ENCODE measurements around the gene PDE3B.
A peak's percentile ranks its signal among the peaks of the same experiment; 100 is the strongest.
"Not testable (repeated sequence)": the region's sequence is repeated elsewhere in the genome, so short reads cannot be mapped to it uniquely, and the experiment has no call there.

PDE3B gene

GRCh38 chr11:14643697-14644225 is at the start of gene PDE3B:
PDE3B (plus strand) TSS chr11:14643804; CDS start chr11:14644076, 272 bp downstream.
- TF ChIP-seq, protein P1, sequence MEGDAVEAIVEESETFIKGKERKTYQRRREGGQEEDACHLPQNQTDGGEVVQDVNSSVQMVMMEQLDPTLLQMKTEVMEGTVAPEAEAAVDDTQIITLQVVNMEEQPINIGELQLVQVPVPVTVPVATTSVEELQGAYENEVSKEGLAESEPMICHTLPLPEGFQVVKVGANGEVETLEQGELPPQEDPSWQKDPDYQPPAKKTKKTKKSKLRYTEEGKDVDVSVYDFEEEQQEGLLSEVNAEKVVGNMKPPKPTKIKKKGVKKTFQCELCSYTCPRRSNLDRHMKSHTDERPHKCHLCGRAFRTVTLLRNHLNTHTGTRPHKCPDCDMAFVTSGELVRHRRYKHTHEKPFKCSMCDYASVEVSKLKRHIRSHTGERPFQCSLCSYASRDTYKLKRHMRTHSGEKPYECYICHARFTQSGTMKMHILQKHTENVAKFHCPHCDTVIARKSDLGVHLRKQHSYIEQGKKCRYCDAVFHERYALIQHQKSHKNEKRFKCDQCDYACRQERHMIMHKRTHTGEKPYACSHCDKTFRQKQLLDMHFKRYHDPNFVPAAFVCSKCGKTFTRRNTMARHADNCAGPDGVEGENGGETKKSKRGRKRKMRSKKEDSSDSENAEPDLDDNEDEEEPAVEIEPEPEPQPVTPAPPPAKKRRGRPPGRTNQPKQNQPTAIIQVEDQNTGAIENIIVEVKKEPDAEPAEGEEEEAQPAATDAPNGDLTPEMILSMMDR (IDR thresholded peaks at IDR 0.05; ENCODE audit: low read depth, low read length) = peak; percentile 15
- peak; percentile 30 to 39 for DNase-seq (ENCODE audit: low read depth in 2 of 2)
- H3K4me3 ChIP-seq (replicated peaks in 1 of 2; ENCODE audit: low read depth in 2 of 2, low read length in 2 of 2) = peak within 1 kb of the TSS; percentile 58 to 67

- H3K4me3 ChIP-seq (replicated peaks in 1 of 2; ENCODE audit: low read depth in 2 of 2, low read length in 2 of 2); DNase-seq (ENCODE audit: low read depth in 2 of 2): not testable (repeated sequence)
These were observed 48.3 kb upstream of the PDE3B start for GRCh38 chr11:14595261-14595660.

- no peak overlapping the region for H3K4me3 ChIP-seq (replicated peaks in 1 of 2; ENCODE audit: low read depth in 2 of 2, low read length in 2 of 2)
These were observed 35.9 kb upstream of the PDE3B start for GRCh38 chr11:14607713-14608112.

GRCh38 chr11:14609902-14610301 is 33.7 kb upstream of the PDE3B start:
- no peak for DNase-seq (ENCODE audit: low read depth in 2 of 2)
- no peak overlapping the region for H3K4me3 ChIP-seq (replicated peaks in 1 of 2; ENCODE audit: low read depth in 2 of 2, low read length in 2 of 2)
- TF ChIP-seq, protein P1 (IDR thresholded peaks at IDR 0.05; ENCODE audit: low read depth, low read length) = no peak

More at GRCh38 chr11:14607713-14608112, 35.9 kb upstream of the PDE3B start:
- no peak for DNase-seq (ENCODE audit: low read depth in 2 of 2)
- TF ChIP-seq, protein P1 (IDR thresholded peaks at IDR 0.05; ENCODE audit: low read depth, low read length) = no peak

DNA sequence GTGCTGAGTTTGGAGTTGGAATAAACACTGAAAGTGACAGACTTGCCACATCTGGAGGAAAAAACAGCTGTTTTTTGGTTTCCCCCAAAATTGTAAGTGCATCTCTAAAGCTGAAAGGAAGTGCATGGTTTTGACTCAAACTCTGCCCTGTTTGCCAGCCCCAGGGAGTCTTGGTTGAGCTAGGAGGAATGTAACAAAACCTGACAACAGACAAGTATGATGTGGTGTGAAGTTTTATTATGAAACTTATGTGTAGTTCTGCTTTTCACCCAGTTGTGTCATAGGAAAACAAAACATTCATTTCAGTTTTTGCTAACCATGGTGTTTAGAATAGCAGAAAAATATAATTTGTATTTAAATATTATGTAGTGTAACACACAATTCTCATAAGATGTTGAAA is 31.7 kb upstream of the PDE3B start:
- DNase-seq (ENCODE audit: low read depth in 2 of 2) = no peak
- TF ChIP-seq, protein P1 (IDR thresholded peaks at IDR 0.05; ENCODE audit: low read depth, low read length) = no peak
- H3K4me3 ChIP-seq (replicated peaks in 1 of 2; ENCODE audit: low read depth in 2 of 2, low read length in 2 of 2) = no peak overlapping the region

DNA sequence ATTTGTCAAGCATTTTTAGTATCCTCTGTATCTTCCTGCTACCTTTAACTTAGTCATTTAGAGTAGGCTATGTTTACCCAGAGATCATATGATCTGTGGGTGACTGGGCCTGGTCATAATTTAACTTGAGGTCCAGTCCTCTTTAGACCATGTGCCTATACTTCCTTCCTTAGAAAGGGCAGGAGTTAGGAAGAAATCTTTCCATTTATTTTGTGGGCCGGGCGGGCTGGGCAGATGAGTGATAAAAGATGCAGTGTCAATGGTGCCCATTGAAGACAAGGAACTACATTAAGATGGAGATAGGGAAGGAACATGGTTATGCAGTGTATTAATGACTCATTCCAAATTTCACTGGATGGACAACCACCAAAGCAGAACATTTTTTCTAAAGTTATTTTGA is 30.9 kb upstream of the PDE3B start:
- H3K4me3 ChIP-seq (replicated peaks in 1 of 2; ENCODE audit: low read depth in 2 of 2, low read length in 2 of 2) = no peak overlapping the region
- no peak for DNase-seq (ENCODE audit: low read depth in 2 of 2)
- TF ChIP-seq, protein P1 (IDR thresholded peaks at IDR 0.05; ENCODE audit: low read depth, low read length) = no peak

DNA sequence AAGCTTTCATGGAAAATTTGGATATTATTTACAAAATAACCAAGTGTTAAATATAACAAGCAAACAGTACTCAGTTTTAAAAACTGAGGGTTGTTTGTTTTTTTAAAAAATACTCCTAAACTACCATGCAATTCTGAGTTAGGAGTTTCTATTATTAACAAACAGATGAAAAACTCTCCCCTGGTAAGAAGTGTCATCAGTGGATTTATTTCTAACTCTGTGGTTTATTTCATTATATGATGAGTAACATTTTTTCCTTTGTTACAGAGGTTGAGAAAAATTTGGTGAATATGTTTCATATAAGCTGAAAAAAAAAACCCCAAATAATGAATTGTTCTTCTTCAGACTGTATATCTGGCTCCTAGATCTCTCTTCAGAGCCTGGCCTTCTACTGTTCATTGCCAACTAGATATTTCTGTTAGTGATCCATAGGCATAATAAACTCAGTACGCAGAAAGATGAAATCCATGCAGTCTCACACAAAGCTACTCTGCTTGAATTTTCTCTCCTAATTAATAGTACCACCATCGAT is 29.4 kb upstream of the PDE3B start:
- no peak for DNase-seq (ENCODE audit: low read depth in 2 of 2)
- TF ChIP-seq, protein P1 (IDR thresholded peaks at IDR 0.05; ENCODE audit: low read depth, low read length) = no peak
- H3K4me3 ChIP-seq (replicated peaks in 1 of 2; ENCODE audit: low read depth in 2 of 2, low read length in 2 of 2) = no peak overlapping the region

Measured in cardiac fibroblast (primary cell).